HepG2 (cell line): ENCODE data around the gene ANKRD42. TPM values are rescaled to one million over a fixed set of nuclear protein-coding genes. Genes with fewer than 3 reads are reported as not detected.

Experiments
- FOXA1 ChIP-seq, 2 experiments: fragments of 450-650 bp in 1 of 2; sonication (generic) in 1 of 2; formaldehyde crosslinking in 1 of 2; IDR thresholded peaks; 2 replicates each; pipeline versions ENCODE4 v1.4.0 to v1.6.1; 2016 to 2020; ENCODE audit warnings: missing genetic modification reagents in 1 of 2
- FOXO1 ChIP-seq: sonication (generic); formaldehyde crosslinking; IDR thresholded peaks from 2 replicates; pipeline ENCODE4 v1.4.0; 2020; ENCODE audit warnings: missing genetic modification reagents
- HNRNPH1 ChIP-seq: fragments of 200-400 bp; formaldehyde crosslinking; optimal IDR thresholded peaks from 2 replicates; pipeline ENCODE3; 2017; ENCODE audit warnings: mild to moderate bottlenecking, low read depth, low read length
- IRF2 ChIP-seq: IDR thresholded peaks from 2 replicates; pipeline ENCODE4 v1.6.1; 2018; ENCODE audit warnings: missing genetic modification reagents, missing compliant biosample characterization
- MTA1 ChIP-seq: sonication (generic); formaldehyde crosslinking; IDR thresholded peaks from 2 replicates; pipeline ENCODE4 v1.4.0; 2020; ENCODE audit warnings: missing genetic modification reagents, mild to moderate bottlenecking, borderline replicate concordance
- NCOA2 ChIP-seq: sonication (generic); formaldehyde crosslinking; IDR thresholded peaks from 2 replicates; pipeline ENCODE4 v1.8.0; 2022; ENCODE audit warnings: inconsistent platforms
- NFKB2 ChIP-seq: sonication (generic); formaldehyde crosslinking; IDR thresholded peaks from 2 replicates; pipeline ENCODE4 v1.4.0; 2020; ENCODE audit warnings: missing genetic modification reagents, borderline replicate concordance
- PCBP2 ChIP-seq: fragments of 200-400 bp; formaldehyde crosslinking; optimal IDR thresholded peaks from 2 replicates; pipeline ENCODE3; 2018; ENCODE audit warnings: low read length, low read depth; ENCODE audit not compliant: poor library complexity, severe bottlenecking
- PITX1 ChIP-seq: sonication (generic); formaldehyde crosslinking; IDR thresholded peaks from 2 replicates; pipeline ENCODE4 v1.5.1; 2020; ENCODE audit warnings: mild to moderate bottlenecking, missing genetic modification reagents
- RNF2 ChIP-seq: fragments of 450-650 bp; conservative IDR thresholded peaks from 2 replicates; pipeline ENCODE4 v1.6.1; 2016; ENCODE audit warnings: low read depth
- SAP130 ChIP-seq: IDR thresholded peaks from 2 replicates; pipeline ENCODE4 v1.6.1; 2016; ENCODE audit warnings: low read depth
- SIX4 ChIP-seq: sonication (generic); formaldehyde crosslinking; IDR thresholded peaks from 2 replicates; pipeline ENCODE4 v1.4.0; 2020; ENCODE audit warnings: missing genetic modification reagents
- ZBED4 ChIP-seq: sonication (generic); formaldehyde crosslinking; IDR thresholded peaks from 2 replicates; pipeline ENCODE4 v1.4.0; 2020; ENCODE audit warnings: missing genetic modification reagents, borderline replicate concordance
- ZBTB40 ChIP-seq, 2 experiments: fragments of 450-650 bp in 1 of 2; sonication (generic) in 1 of 2; formaldehyde crosslinking in 1 of 2; IDR thresholded peaks; 2 replicates each; pipeline versions ENCODE4 v1.6.1 to v1.8.0; 2016 to 2022; ENCODE audit warnings: antibody characterized with exemption in 1 of 2, mild to moderate bottlenecking in 1 of 2, missing genetic modification reagents in 1 of 2
- ZEB1 ChIP-seq: IDR thresholded peaks from 2 replicates; pipeline ENCODE4 v1.6.1; 2012; ENCODE audit warnings: mild to moderate bottlenecking, low read depth, inconsistent platforms; ENCODE audit not compliant: insufficient replicate concordance
- ZFP82 ChIP-seq: sonication (generic); formaldehyde crosslinking; IDR thresholded peaks from 2 replicates; pipeline ENCODE4 v1.5.1; 2020; ENCODE audit warnings: mild to moderate bottlenecking, missing genetic modification reagents, borderline replicate concordance
- ZNF451 ChIP-seq: sonication (generic); formaldehyde crosslinking; IDR thresholded peaks from 2 replicates; pipeline ENCODE4 v1.5.0; 2020; ENCODE audit warnings: mild to moderate bottlenecking, missing genetic modification reagents
- polyA plus RNA-seq, 8 experiments: library from polyadenylated mRNA; depleted of rRNA in 3 of 8; stranded (reverse) in 7 of 8; unstranded in 1 of 8; fragments of >200 nt; fragmentation: Illumina TruSeq in 4 of 8; extraction: Trizol in 4 of 8; gene quantifications; 2 replicates each; pipeline versions ENCODE4 v1.2.1 to v1.2.3, GENCODE V29; 2011 to 2016; ENCODE audit warnings: low read depth in 4 of 8, missing spikeins in 1 of 8, mixed read lengths in 1 of 8; ENCODE audit not compliant: insufficient read depth in 1 of 8
- total RNA-seq, 5 experiments: library from RNA; depleted of rRNA; stranded (reverse); fragments of >200 nt; fragmentation: Illumina TruSeq; extraction: Trizol; gene quantifications; 2 replicates each; pipeline ENCODE4 v1.2.3, GENCODE V29; 2016; ENCODE audit warnings: low read depth in 1 of 5

Gene ANKRD42
- total and polyA plus RNA-seq, 2 of the 13 experiments (the other 11 are each of a cell fraction or from before 2014, with no cell fraction given) = 2.2 to 3.7 TPM

- TF ChIP-seq ZNF451 (CRISPR knock-in tag) (no peak), PCBP2 (no peak), NCOA2 (peak; percentile 76), MTA1 (no peak), FOXA1 (IDR thresholded peaks at IDR 0.05) (peak; percentile 64), FOXA1 (CRISPR knock-in tag; IDR thresholded peaks at IDR 0.05) (peak; percentile 82), PITX1 (CRISPR knock-in tag) (peak; percentile 45; the same call in 1 of the 2 replicates), ZEB1 (peak; percentile 82), IRF2 (peak; percentile 56; the same call in 1 of the 2 replicates), ZFP82 (CRISPR knock-in tag) (no peak), FOXO1 (CRISPR knock-in tag) (peak; percentile 44; the same call in 1 of the 2 replicates), ZBTB40 (IDR thresholded peaks at IDR 0.05) (no peak), ZBTB40 (CRISPR knock-in tag; IDR thresholded peaks at IDR 0.05) (no peak), SIX4 (no peak), RNF2 (no peak), NFKB2 (CRISPR knock-in tag) (no peak), SAP130 (CRISPR knock-in tag) (peak; percentile 78), HNRNPH1 (no peak), ZBED4 (CRISPR knock-in tag) (peak; percentile 83; the same call in 1 of the 2 replicates)
These were observed 59.4 kb downstream of the ANKRD42 start (continued) for GRCh38 chr11:83252941-83253340.
